Measurements from ENCODE around the gene SPN.
"Not testable (repeated sequence)": the region's sequence is repeated elsewhere in the genome, so short reads cannot be mapped to it uniquely, and the experiment has no call there.

- TF ChIP-seq POLR2AphosphoS5 (IDR thresholded peaks at IDR 0.05; ENCODE audit: insufficient read depth, low read depth, low read length); CTCF (IDR thresholded peaks at IDR 0.05; ENCODE audit: extremely low read depth in 1 of 2, insufficient read depth in 1 of 2, low read depth in 1 of 2, low read length in 2 of 2); POLR2A (IDR thresholded peaks at IDR 0.05; ENCODE audit: low read depth, low read length); MYC (IDR thresholded peaks at IDR 0.05; ENCODE audit: low read depth, low read length); EZH2 (IDR thresholded peaks at IDR 0.05; ENCODE audit: borderline replicate concordance, low read depth, low read length, severe bottlenecking); JUN (IDR thresholded peaks at IDR 0.05; ENCODE audit: borderline replicate concordance, insufficient read depth, insufficient read length, low read depth); MAX (IDR thresholded peaks at IDR 0.05; ENCODE audit: insufficient read depth, insufficient read length): not testable (repeated sequence)
Measured at GRCh38 chr16:29616127-29616526, 46.9 kb upstream of the SPN start.
